PC-9 (cell line): ENCODE measurements around the gene INPP4A. TPM values are rescaled to one million over a fixed set of nuclear protein-coding genes. Genes with fewer than 3 reads are reported as not detected.

ENCODE experiments used
- BruUV-seq: library from RNA; stranded (reverse); fragments of 400-500 nt; replicated peaks from 2 replicates; lab custom pipeline; 2021; lab: Mats Ljungman, UMichigan
- CTCF ChIA-PET: fragments of 300-600 bp; sonication (Branson Sonifier 250); formaldehyde crosslinking; loops from one replicate; lab custom pipeline; 2022; ENCODE audit warnings: antibody characterized with exemption; lab: Charles Lee
- POLR2A ChIA-PET: fragments of 300-600 bp; sonication (Branson Sonifier 250); formaldehyde crosslinking; loops from one replicate; lab custom pipeline; 2022; ENCODE audit warnings: antibody characterized with exemption; ENCODE audit not compliant: unreplicated experiment; lab: Charles Lee
- DNase-seq, 2 experiments: peaks; one replicate each; pipeline versions ENCODE4 v3.0.0 to v3.0.0-alpha.2; 2015 to 2022; ENCODE audit warnings: mixed read lengths in 1 of 2
- H2AFZ ChIP-seq: fragments of 200-600 bp; sonication (generic); 2 replicates; pipeline ENCODE4 v1.8.1; 2017; ENCODE audit warnings: antibody characterized with exemption
- H3F3A ChIP-seq: fragments of 200-600 bp; sonication (generic); 2 replicates; pipeline ENCODE4 v1.8.1; 2017; ENCODE audit warnings: antibody characterized with exemption, mild to moderate bottlenecking, low read depth; ENCODE audit not compliant: insufficient read depth
- H3K27ac ChIP-seq: fragments of 200-600 bp; sonication (generic); 2 replicates; pipeline ENCODE4 v1.6.1; 2016; ENCODE audit warnings: mixed run types
- H3K27me3 ChIP-seq: fragments of 200-600 bp; sonication (generic); 2 replicates; pipeline ENCODE4 v1.6.1; 2016; ENCODE audit warnings: low read depth, mixed run types; ENCODE audit not compliant: insufficient read depth
- H3K36me3 ChIP-seq: fragments of 200-600 bp; sonication (generic); 2 replicates; pipeline ENCODE4 v1.6.1; 2016; ENCODE audit warnings: low read depth, mixed run types
- H3K4me1 ChIP-seq: fragments of 200-600 bp; sonication (generic); replicated peaks from 2 replicates; pipeline ENCODE4 v1.6.1; 2016; ENCODE audit warnings: mixed run types; ENCODE audit not compliant: insufficient read depth
- H3K4me2 ChIP-seq: fragments of 200-600 bp; sonication (generic); 2 replicates; pipeline ENCODE4 v1.6.1; 2017; ENCODE audit warnings: mixed run types
- H3K4me3 ChIP-seq: fragments of 200-600 bp; sonication (generic); 2 replicates; pipeline ENCODE4 v1.6.1; 2016; ENCODE audit warnings: mixed run types
- H3K79me2 ChIP-seq: fragments of 200-600 bp; sonication (generic); 2 replicates; pipeline ENCODE4 v1.6.1; 2017; ENCODE audit warnings: low read depth, mixed run types
- H3K9me2 ChIP-seq: fragments of 200-600 bp; sonication (generic); 2 replicates; pipeline ENCODE4 v1.8.1; 2017; ENCODE audit warnings: mild to moderate bottlenecking; ENCODE audit not compliant: insufficient read depth
- H3K9me3 ChIP-seq: fragments of 200-600 bp; sonication (generic); 2 replicates; pipeline ENCODE4 v1.8.1; 2016; ENCODE audit warnings: low read depth; ENCODE audit not compliant: insufficient read depth
- H4K20me1 ChIP-seq: fragments of 200-600 bp; sonication (generic); 2 replicates; pipeline ENCODE4 v1.8.1; 2017; ENCODE audit not compliant: insufficient read depth
- CTCF ChIP-seq: fragments of 200-600 bp; sonication (generic); conservative IDR thresholded peaks from 2 replicates; pipeline ENCODE4 v1.6.1; 2017; ENCODE audit warnings: mixed run types, antibody characterized with exemption, mild to moderate bottlenecking, moderate library complexity
- EZH2 ChIP-seq: fragments of 200-600 bp; sonication (generic); IDR thresholded peaks from 2 replicates; pipeline ENCODE4 v1.8.0; 2017; ENCODE audit warnings: antibody characterized with exemption, low read depth
- intact Hi-C: fragments of 100-400 bp; cut with micrococcal nuclease; formaldehyde crosslinking; loops from one replicate; pipeline ENCODE4 v1.10.0; 2022; ENCODE audit not compliant: unreplicated experiment
- total RNA-seq: library from RNA; stranded (reverse); gene quantifications from 2 replicates; pipeline ENCODE4 v1.2.3, GENCODE V29; 2021

Gene INPP4A
- total RNA-seq, 1 experiment from 2014 or later: 52.9 TPM

GRCh38 chr2:98548920-98549818 is 104.5 kb downstream of the INPP4A start:
- TF ChIP-seq CTCF (no peak), EZH2 (no peak)
- BruUV-seq: no TSS peak
- POLR2A ChIA-PET: no interaction called here
- H3K79me2 ChIP-seq: no peaks in the 10 kb centered on the region
- no peaks in the 10 kb centered on the region for H3F3A ChIP-seq
- no peak overlapping the region for H3K27ac ChIP-seq
- no peak for DNase-seq
- intact Hi-C loops: no loop called here
- H3K4me2 ChIP-seq: no peak overlapping the region
- no peaks in the 10 kb centered on the region for H3K27me3 ChIP-seq
- CTCF ChIA-PET: no interaction called here
- H3K4me3 ChIP-seq: no peak overlapping the region
- H3K9me2 ChIP-seq: no peaks in the 10 kb centered on the region
- H2AFZ ChIP-seq: no peak overlapping the region
- no peaks in the 10 kb centered on the region for H3K4me1 ChIP-seq
- no peaks in the 10 kb centered on the region for H3K9me3 ChIP-seq
- H3K36me3 ChIP-seq: peaks cover 5% of the 10 kb centered on the region; the same call in 1 of the 2 replicates
- no peaks in the 10 kb centered on the region for H4K20me1 ChIP-seq

GRCh38 chr2:98550165-98550564 is 105.5 kb downstream of the INPP4A start:
- H3K4me3 ChIP-seq: no peak overlapping the region
- TF ChIP-seq EZH2 (no peak), CTCF (no peak)
- no peak overlapping the region for H3K4me2 ChIP-seq
- H4K20me1 ChIP-seq: no peaks in the 10 kb centered on the region
- no peak overlapping the region for H3K27ac ChIP-seq
- H3K79me2 ChIP-seq: no peaks in the 10 kb centered on the region
- CTCF ChIA-PET: no interaction called here
- H3K36me3 ChIP-seq: no peaks in the 10 kb centered on the region; the same call in 1 of the 2 replicates
- H3K4me1 ChIP-seq: no peaks in the 10 kb centered on the region
- POLR2A ChIA-PET: no interaction called here
- DNase-seq: no peak
- intact Hi-C loops: no loop called here
- H3K9me3 ChIP-seq: no peaks in the 10 kb centered on the region
- H2AFZ ChIP-seq: no peak overlapping the region
- no peaks in the 10 kb centered on the region for H3K9me2 ChIP-seq
- H3K27me3 ChIP-seq: no peaks in the 10 kb centered on the region
- no TSS peak for BruUV-seq
- H3F3A ChIP-seq: no peaks in the 10 kb centered on the region

- no peaks in the 10 kb centered on the region for H3K27me3 ChIP-seq
- no TSS peak for BruUV-seq
- DNase-seq: no peak
- H3K9me2 ChIP-seq: no peaks in the 10 kb centered on the region
- CTCF ChIA-PET: no interaction called here
- no peaks in the 10 kb centered on the region for H3K4me1 ChIP-seq
- H4K20me1 ChIP-seq: no peaks in the 10 kb centered on the region
- POLR2A ChIA-PET: no interaction called here
- H2AFZ ChIP-seq: no peak overlapping the region
- H3K4me3 ChIP-seq: no peak overlapping the region
- H3K4me2 ChIP-seq: no peak overlapping the region
- H3K79me2 ChIP-seq: no peaks in the 10 kb centered on the region
- TF ChIP-seq EZH2 (no peak), CTCF (no peak)
- H3K9me3 ChIP-seq: no peaks in the 10 kb centered on the region
- H3K27ac ChIP-seq: no peak overlapping the region
- H3F3A ChIP-seq: no peaks in the 10 kb centered on the region
- intact Hi-C loops: no loop called here
- H3K36me3 ChIP-seq: no peaks in the 10 kb centered on the region; the same call in 1 of the 2 replicates
Measured at GRCh38 chr2:98551316-98551715, 106.7 kb downstream of the INPP4A start.
